Bone marrow (tissue), 2 donors: ENCODE data around the gene MVB12A.

ENCODE experiments used
- DNase-seq, 2 donors: peaks; one replicate each; lab custom pipeline; 2025; lab: John Stamatoyannopoulos, UW

The MVB12A gene

GRCh38 chr19:17419621-17420474, at the start of gene MVB12A:
TSS of gene MVB12A (plus strand) at chr19:17420047. CDS start at chr19:17420136, 89 bp downstream.
- DNase-seq = peak; percentile 86 to 95

GRCh38 chr19:17376935-17377600, 42.8 kb upstream of the MVB12A start, which contains the start of gene PLVAP:
TSS of gene PLVAP (minus strand) at chr19:17377342. CDS start at chr19:17377288, 54 bp downstream.
- no peak for DNase-seq

GRCh38 chr19:17378271-17378670, 41.6 kb upstream of the MVB12A start:
- DNase-seq = peak in 1 of 2 donors; percentile 34

DNA sequence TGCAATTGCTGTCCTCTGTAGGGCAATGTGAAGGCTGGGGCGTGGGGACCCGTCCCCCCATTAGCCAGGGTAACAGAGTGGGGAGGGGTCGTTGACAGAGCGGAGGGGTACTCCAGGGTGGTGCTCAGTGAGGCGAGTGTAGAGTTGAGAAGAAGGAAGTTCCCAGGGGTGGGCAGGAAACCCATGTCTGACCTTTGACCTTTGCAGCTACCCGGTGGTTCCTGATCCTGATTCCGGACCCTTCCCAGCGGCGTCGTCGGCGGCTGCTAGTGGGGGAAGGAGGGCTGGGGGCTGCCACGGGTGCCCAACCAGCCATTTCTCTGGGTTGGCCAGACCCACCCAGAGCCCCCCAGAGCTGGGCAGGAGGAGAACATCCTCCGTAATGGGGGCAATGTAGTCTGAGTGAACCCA, 40.6 kb upstream of the MVB12A start:
- DNase-seq = no peak

GRCh38 chr19:17380426-17381138, 39.3 kb upstream of the MVB12A start:
- no peak for DNase-seq

DNA sequence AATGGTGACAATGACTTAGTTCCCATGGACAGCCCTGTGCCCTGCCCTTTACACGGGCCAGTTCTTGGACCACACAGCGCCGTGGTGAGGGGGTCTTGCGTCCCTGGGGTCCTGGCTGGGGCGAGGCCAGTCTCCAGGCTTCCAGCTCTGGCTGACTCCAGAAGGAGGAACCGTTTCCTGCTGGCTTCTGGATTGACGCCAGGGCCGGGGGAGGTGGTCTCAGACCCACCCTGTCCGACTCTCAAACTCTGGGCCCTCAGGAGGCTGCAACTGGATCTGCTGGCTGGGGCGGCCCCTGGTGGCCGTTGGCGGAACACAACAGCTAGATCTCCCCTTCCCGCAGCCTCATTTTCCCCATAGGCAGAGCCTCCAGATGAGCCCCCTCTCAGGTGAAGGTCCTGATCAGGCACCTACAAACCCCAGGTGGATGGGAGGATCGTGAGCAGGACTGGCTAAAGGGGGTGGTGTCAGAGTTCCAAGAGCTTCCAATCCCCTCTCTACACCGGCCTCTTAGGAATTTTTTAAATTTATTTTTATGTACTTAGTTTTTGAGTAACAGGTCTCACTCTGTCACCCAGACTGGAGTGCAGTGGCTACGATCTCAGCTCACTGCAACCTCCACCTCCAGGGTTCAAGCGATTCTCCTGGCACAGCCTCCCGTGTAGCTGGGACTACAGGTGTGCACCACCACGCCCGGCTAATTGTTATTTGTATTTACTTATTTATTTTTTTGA, 33.8 kb upstream of the MVB12A start:
- DNase-seq = peak; percentile 19 to 31

- DNase-seq = no peak
Measured at GRCh38 chr19:17389288-17389687, 30.6 kb upstream of the MVB12A start.

- DNase-seq = no peak
Measured at GRCh38 chr19:17389957-17390664, 29.7 kb upstream of the MVB12A start.

DNA sequence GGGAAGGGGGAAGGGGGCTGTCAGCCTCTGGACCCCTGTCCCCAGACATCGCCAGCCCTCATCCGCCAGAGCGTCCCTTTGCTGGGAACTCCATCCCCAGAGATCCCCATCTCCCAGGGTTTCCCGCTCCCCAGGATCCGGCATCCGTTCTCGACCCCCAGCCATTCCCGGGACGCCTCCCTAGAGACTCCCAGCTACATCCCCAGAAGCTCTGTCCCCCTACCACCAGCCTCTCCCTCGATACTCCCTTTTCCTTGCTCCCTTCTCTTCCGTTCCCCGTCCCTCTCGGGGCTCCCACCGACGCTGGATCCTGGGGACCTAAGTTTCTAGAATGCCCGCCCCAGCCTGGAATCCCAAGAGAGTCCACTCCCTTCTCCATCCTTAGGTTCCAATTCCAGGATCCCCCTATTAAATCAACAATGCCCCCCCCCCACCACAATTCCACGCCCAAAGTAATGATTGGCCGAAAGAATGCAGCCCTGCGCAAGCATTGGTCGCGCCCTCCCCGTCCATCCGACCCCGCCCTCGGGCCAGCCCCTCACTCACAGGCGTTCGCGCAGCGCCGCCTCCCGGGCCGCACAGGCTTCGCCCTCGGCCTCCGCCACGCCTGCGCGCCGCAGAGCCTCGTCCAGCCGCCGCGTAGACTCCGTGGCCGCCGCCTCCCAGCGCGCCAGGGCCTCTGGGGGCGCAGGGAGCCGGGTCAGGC, 29.0 kb upstream of the MVB12A start:
- DNase-seq = peak; percentile 52 to 88

DNA sequence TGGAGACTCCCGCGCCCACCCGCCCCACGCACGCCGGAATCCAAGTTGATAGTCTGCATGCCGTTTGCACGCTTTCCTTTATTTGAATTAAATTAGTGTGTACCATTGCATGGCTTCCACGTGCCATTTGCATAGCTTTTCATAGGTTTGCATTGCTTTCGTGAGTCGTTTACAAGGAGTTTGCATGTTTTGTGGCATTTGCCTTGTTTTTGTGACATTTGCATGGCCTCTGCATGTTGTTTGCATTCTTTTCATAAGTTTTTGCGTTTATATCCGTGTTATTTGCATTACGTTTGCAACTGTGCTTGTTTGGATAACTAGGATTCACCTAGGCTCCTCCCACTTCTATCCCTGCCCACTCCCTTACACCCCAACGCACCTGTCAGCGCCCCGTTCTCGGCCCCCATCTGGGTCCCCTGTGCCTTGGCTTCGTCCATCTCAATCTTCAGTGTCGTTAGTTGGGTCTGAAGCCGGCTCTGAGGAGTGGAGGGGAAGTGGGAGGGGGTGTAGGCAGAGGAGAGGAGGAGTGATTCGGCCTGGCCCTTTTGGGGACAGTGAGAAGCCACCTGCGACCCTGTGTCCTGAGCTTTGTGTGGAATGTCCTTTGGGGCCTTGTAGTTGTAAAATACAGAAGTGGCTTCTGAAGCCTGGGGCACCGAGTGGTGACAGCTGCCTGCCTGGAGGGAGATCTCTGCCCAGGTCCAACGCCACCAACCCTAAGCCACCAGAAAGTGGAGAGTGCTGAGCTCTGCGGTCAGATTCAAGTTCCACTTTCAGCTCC, 28.3 kb upstream of the MVB12A start:
- DNase-seq = no peak

DNA sequence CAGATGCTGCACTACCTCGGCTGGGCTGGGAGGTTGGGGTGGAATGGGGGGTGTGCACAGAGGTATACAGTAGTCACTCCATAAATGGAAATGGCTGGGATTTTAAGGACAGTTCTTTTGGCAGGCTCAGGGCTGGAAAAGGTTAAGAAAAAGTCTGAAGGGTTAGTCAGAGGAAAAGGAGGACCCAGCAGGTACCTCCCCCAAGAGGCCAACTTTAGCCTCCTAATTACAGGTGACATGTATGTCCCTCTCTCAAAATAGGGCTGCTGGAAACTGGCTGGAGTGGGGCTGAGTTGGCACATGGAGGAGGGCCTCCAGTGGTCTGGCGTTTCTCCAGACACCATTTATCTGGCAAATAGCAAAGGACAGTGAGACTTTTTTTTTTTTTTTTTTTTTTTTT, 26.8 kb upstream of the MVB12A start:
- no peak for DNase-seq

- DNase-seq = no peak
Measured at GRCh38 chr19:17393914-17394313, 25.9 kb upstream of the MVB12A start, which contains the start of gene CCDC194. TSS of gene CCDC194 (minus strand) at chr19:17394196. CDS start at chr19:17394158, 38 bp downstream.

GRCh38 chr19:17394891-17395415, 24.9 kb upstream of the MVB12A start:
- peak; percentile 33 to 72 for DNase-seq

DNA sequence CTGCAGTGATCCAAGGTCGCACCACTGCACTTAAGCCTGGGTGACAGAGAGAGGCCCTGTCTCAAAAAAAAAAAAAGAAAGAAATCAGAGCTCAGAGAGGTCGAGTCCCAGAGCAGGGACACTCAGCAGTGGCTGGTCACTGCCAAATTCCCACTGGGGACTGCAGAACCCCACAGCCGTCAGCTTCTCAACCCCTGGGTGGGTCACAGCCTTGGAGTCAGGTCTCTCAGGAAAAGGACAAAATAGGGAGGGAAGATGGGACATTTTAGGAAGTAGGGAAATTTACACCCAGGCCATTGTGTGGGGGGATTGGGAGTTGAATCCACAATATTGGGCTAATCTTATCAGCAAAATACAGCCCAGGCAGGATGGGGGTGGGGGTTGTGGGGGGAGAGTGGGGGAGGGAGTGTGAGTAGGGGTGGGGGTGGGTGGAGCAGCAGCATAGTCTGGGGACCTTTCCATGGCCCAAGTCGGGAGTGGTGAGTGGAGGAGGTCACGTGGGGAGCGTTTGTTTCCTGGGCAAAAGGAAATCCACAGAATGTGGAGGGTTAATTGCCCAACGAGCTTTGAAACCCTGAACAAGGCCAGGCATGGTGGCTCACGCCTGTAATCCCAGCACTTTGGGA, 20.8 kb upstream of the MVB12A start:
- DNase-seq = no peak

GRCh38 chr19:17401628-17402027, 18.2 kb upstream of the MVB12A start:
- no peak for DNase-seq

GRCh38 chr19:17402982-17403855, 16.6 kb upstream of the MVB12A start:
- no peak for DNase-seq

- no peak for DNase-seq
Measured at GRCh38 chr19:17404015-17404414, 15.8 kb upstream of the MVB12A start.
